ENCODE measurements around the gene NLGN4X.

Gene NLGN4X

GRCh38 chrX:5898463-5898862 lies 330.2 kb downstream of the NLGN4X start:
- Histone ChIP-seq H3K4me3 (ENCODE audit: low read depth, low read length) (no peak overlapping the region), H3K9me3 (ENCODE audit: severe bottlenecking) (no peaks in the 10 kb centered on the region), H3K27me3 (ENCODE audit: insufficient read depth, low read depth, severe bottlenecking) (peaks cover 67% of the 10 kb centered on the region), H3K27ac (no peak overlapping the region), H3K36me3 (no peaks in the 10 kb centered on the region)
- TF ChIP-seq, protein P1, sequence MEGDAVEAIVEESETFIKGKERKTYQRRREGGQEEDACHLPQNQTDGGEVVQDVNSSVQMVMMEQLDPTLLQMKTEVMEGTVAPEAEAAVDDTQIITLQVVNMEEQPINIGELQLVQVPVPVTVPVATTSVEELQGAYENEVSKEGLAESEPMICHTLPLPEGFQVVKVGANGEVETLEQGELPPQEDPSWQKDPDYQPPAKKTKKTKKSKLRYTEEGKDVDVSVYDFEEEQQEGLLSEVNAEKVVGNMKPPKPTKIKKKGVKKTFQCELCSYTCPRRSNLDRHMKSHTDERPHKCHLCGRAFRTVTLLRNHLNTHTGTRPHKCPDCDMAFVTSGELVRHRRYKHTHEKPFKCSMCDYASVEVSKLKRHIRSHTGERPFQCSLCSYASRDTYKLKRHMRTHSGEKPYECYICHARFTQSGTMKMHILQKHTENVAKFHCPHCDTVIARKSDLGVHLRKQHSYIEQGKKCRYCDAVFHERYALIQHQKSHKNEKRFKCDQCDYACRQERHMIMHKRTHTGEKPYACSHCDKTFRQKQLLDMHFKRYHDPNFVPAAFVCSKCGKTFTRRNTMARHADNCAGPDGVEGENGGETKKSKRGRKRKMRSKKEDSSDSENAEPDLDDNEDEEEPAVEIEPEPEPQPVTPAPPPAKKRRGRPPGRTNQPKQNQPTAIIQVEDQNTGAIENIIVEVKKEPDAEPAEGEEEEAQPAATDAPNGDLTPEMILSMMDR (IDR thresholded peaks at IDR 0.05; ENCODE audit: low read depth, low read length) = no peak
- DNase-seq = no peak

GRCh38 chrX:5891378-5891777 lies 337.3 kb downstream of the NLGN4X start:
- no peak for DNase-seq
- Histone ChIP-seq H3K27ac (no peak overlapping the region), H3K4me3 (ENCODE audit: low read depth, low read length) (no peak overlapping the region), H3K36me3 (no peaks in the 10 kb centered on the region), H3K27me3 (ENCODE audit: insufficient read depth, low read depth, severe bottlenecking) (peaks cover 69% of the 10 kb centered on the region), H3K9me3 (ENCODE audit: severe bottlenecking) (no peaks in the 10 kb centered on the region)
- TF ChIP-seq, protein P1 (IDR thresholded peaks at IDR 0.05; ENCODE audit: low read depth, low read length) = no peak

DNA sequence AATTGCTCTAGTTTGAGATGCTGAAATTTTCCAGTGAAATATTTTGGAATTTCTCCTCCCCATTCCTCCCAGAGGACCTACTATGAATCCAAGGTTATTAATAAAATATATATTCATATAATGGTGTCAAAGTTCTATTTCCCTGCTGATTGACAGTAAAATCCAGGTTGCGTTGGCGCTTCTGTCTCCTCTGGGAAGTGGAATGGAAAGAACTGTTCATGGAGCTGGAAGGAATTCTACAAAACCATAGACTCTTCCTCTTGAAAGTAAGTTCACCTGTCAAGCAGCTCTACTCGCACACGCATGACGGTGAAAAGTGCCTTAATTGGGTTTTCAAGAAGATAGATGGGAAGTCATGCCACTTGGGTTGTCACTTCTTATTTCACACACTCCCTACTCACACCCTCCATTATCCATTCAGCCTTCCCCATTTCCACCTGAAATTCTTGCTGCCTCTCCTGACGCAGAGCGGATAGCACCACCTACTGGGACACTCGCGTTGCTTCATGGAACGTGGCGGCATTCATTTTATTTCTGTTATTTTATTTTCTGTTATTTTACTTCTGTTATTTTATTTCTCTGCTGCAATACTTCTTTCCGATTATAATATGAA lies 351.6 kb downstream of the NLGN4X start:
- TF ChIP-seq, protein P1 (IDR thresholded peaks at IDR 0.05; ENCODE audit: low read depth, low read length) = peak; percentile 71
- Histone ChIP-seq H3K36me3 (no peaks in the 10 kb centered on the region), H3K27ac (no peak overlapping the region), H3K4me3 (ENCODE audit: low read depth, low read length) (no peak overlapping the region), H3K9me3 (ENCODE audit: severe bottlenecking) (no peaks in the 10 kb centered on the region), H3K27me3 (ENCODE audit: insufficient read depth, low read depth, severe bottlenecking) (peaks cover 63% of the 10 kb centered on the region)
- DNase-seq = peak; percentile 29

DNA sequence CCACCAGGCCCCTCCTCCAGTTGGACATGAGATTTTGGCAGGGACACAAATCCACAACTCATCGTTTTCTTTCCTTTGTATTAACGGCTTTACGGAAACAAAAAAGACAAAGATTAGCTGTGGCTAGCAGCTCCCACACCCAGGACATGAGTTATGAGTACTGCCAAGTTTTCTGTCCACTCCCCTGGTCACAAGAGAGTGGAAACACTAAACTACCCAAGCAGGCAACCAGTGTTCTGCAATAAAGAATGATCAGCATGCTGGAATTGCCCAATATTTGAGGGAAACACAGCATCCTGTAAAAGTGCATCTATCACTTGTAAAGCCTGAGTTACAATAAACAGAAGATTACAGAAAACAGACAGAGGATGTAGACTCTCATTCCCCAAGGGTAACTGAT lies 358.4 kb downstream of the NLGN4X start:
- peaks cover 50% of the 10 kb centered on the region for H3K27me3 ChIP-seq (ENCODE audit: insufficient read depth, low read depth, severe bottlenecking)
- no peak for DNase-seq
- H3K9me3 ChIP-seq (ENCODE audit: severe bottlenecking) = no peaks in the 10 kb centered on the region
- H3K4me3 ChIP-seq (ENCODE audit: low read depth, low read length) = no peak overlapping the region
- H3K27ac ChIP-seq = no peak overlapping the region
- TF ChIP-seq, protein P1 (IDR thresholded peaks at IDR 0.05; ENCODE audit: low read depth, low read length) = no peak
- H3K36me3 ChIP-seq = no peaks in the 10 kb centered on the region

GRCh38 chrX:5869786-5870185 lies 358.9 kb downstream of the NLGN4X start:
- TF ChIP-seq, protein P1 (IDR thresholded peaks at IDR 0.05; ENCODE audit: low read depth, low read length) = no peak
- no peak for DNase-seq
- Histone ChIP-seq H3K27me3 (ENCODE audit: insufficient read depth, low read depth, severe bottlenecking) (peaks cover 47% of the 10 kb centered on the region), H3K4me3 (ENCODE audit: low read depth, low read length) (no peak overlapping the region), H3K36me3 (no peaks in the 10 kb centered on the region), H3K9me3 (ENCODE audit: severe bottlenecking) (no peaks in the 10 kb centered on the region), H3K27ac (no peak overlapping the region)

GRCh38 chrX:5867778-5868177 lies 360.9 kb downstream of the NLGN4X start:
- Histone ChIP-seq H3K27ac (no peak overlapping the region), H3K4me3 (ENCODE audit: low read depth, low read length) (no peak overlapping the region)

More at GRCh38 chrX:5867778-5868177, 360.9 kb downstream of the NLGN4X start:
- Histone ChIP-seq H3K36me3 (no peaks in the 10 kb centered on the region), H3K9me3 (ENCODE audit: severe bottlenecking) (no peaks in the 10 kb centered on the region), H3K27me3 (ENCODE audit: insufficient read depth, low read depth, severe bottlenecking) (peaks cover 33% of the 10 kb centered on the region)
- DNase-seq = no peak
- TF ChIP-seq, protein P1 (IDR thresholded peaks at IDR 0.05; ENCODE audit: low read depth, low read length) = no peak

All from WERI-Rb-1 (cell line).